OCI-LY1 (cell line): ENCODE data around the gene TUBA4B.

Experiments
- H2AFZ ChIP-seq: fragments of 200-600 bp; sonication (generic), shearing (Covaris generic); 2 replicates; pipeline ENCODE4 v1.6.0; 2014; ENCODE audit warnings: antibody characterized with exemption, mild to moderate bottlenecking, low read length
- H3F3A ChIP-seq: fragments of 200-600 bp; sonication (generic), shearing (Covaris generic); 2 replicates; pipeline ENCODE4 v1.6.0; 2014; ENCODE audit warnings: mild to moderate bottlenecking, antibody characterized with exemption, low read length, moderate library complexity; ENCODE audit not compliant: insufficient read depth
- H3K27ac ChIP-seq: fragments of 200-600 bp; sonication (generic); 2 replicates; pipeline ENCODE4 v1.5.1; 2014; ENCODE audit warnings: low read length, mixed run types, mild to moderate bottlenecking, low read depth; ENCODE audit not compliant: poor library complexity, severe bottlenecking
- H3K27me3 ChIP-seq: fragments of 200-600 bp; sonication (generic); 2 replicates; pipeline ENCODE4 v1.6.0; 2014; ENCODE audit warnings: antibody characterized with exemption, mild to moderate bottlenecking, low read length, moderate library complexity; ENCODE audit not compliant: insufficient read depth
- H3K36me3 ChIP-seq: fragments of 200-600 bp; sonication (generic); 2 replicates; pipeline ENCODE4 v1.6.1; 2014; ENCODE audit warnings: mild to moderate bottlenecking, antibody characterized with exemption, low read length, moderate library complexity, mixed read lengths; ENCODE audit not compliant: insufficient read depth
- H3K4me1 ChIP-seq: fragments of 200-600 bp; sonication (generic); 2 replicates; pipeline ENCODE4 v1.5.1; 2014; ENCODE audit warnings: mild to moderate bottlenecking, low read length, moderate library complexity; ENCODE audit not compliant: insufficient read depth, severe bottlenecking
- H3K4me2 ChIP-seq: fragments of 200-600 bp; sonication (generic), shearing (Covaris generic); 2 replicates; pipeline ENCODE4 v1.6.1; 2014; ENCODE audit warnings: low read length
- H3K4me3 ChIP-seq: fragments of 200-600 bp; sonication (generic); 2 replicates; pipeline ENCODE4 v1.5.1; 2014; ENCODE audit warnings: low read length, low read depth, mild to moderate bottlenecking, mixed read lengths; ENCODE audit not compliant: poor library complexity, severe bottlenecking
- H3K79me2 ChIP-seq: fragments of 200-600 bp; shearing (Covaris generic); 2 replicates; pipeline ENCODE4 v1.6.1; 2016; ENCODE audit warnings: mixed run types, low read length, mixed read lengths; ENCODE audit not compliant: insufficient read depth
- H3K9ac ChIP-seq: fragments of 200-600 bp; sonication (generic), shearing (Covaris generic); 2 replicates; pipeline ENCODE4 v1.6.1; 2014; ENCODE audit warnings: mild to moderate bottlenecking, low read length, mixed read lengths
- H3K9me2 ChIP-seq: fragments of 200-600 bp; sonication (generic), shearing (Covaris generic); 2 replicates; pipeline ENCODE4 v1.6.1; 2014; ENCODE audit warnings: low read depth, mild to moderate bottlenecking, low read length, mixed read lengths
- H3K9me3 ChIP-seq: fragments of 200-600 bp; shearing (Covaris generic); 2 replicates; pipeline ENCODE4 v1.6.1; 2014; ENCODE audit warnings: low read length, mixed read lengths
- H4K20me1 ChIP-seq: fragments of 200-600 bp; sonication (generic), shearing (Covaris generic); 2 replicates; pipeline ENCODE4 v1.6.0; 2016; ENCODE audit warnings: mild to moderate bottlenecking, low read length; ENCODE audit not compliant: insufficient read depth
- CTCF ChIP-seq: fragments of 200-600 bp; sonication (generic), shearing (Covaris generic); IDR thresholded peaks from 2 replicates; pipeline ENCODE4 v1.5.1; 2017; ENCODE audit warnings: mild to moderate bottlenecking, antibody characterized with exemption, low read length, moderate library complexity, mixed read lengths
- EZH2 ChIP-seq: fragments of 200-600 bp; sonication (generic), shearing (Covaris generic); IDR thresholded peaks from 2 replicates; pipeline ENCODE4 v1.8.0; 2017; ENCODE audit warnings: borderline replicate concordance, mixed run types, mild to moderate bottlenecking, antibody characterized with exemption, low read length, moderate library complexity, mixed read lengths

The TUBA4B gene

GRCh38 chr2:219289537-219290361 lies 36.7 kb downstream of the TUBA4B start:
- Histone ChIP-seq H3K9me2 (no peaks in the 10 kb centered on the region), H3K79me2 (no peaks in the 10 kb centered on the region), H3K27me3 (no peaks in the 10 kb centered on the region), H3K36me3 (peaks cover 17% of the 10 kb centered on the region), H4K20me1 (no peaks in the 10 kb centered on the region), H3K9me3 (no peaks in the 10 kb centered on the region), H3K27ac (no peak overlapping the region), H2AFZ (no peak overlapping the region), H3K4me3 (no peak overlapping the region), H3K4me1 (peaks cover 7% of the 10 kb centered on the region), H3F3A (no peaks in the 10 kb centered on the region), H3K4me2 (no peak overlapping the region), H3K9ac (no peak overlapping the region)
- no peak for TF ChIP-seq CTCF
- TF ChIP-seq EZH2, result no peak

GRCh38 chr2:219290381-219291171 lies 37.5 kb downstream of the TUBA4B start:
- Histone ChIP-seq H2AFZ (no peak overlapping the region), H3K4me2 (no peak overlapping the region), H3K79me2 (no peaks in the 10 kb centered on the region), H3K36me3 (peaks cover 9% of the 10 kb centered on the region), H4K20me1 (no peaks in the 10 kb centered on the region), H3K9ac (no peak overlapping the region), H3K4me3 (no peak overlapping the region), H3K27me3 (no peaks in the 10 kb centered on the region), H3K9me2 (no peaks in the 10 kb centered on the region), H3K4me1 (peaks cover 15% of the 10 kb centered on the region), H3K27ac (no peak overlapping the region), H3K9me3 (no peaks in the 10 kb centered on the region), H3F3A (no peaks in the 10 kb centered on the region)
- TF ChIP-seq CTCF (no peak), EZH2 (no peak)

GRCh38 chr2:219291394-219291793 lies 38.4 kb downstream of the TUBA4B start:
- Histone ChIP-seq H3K27ac (no peak overlapping the region), H3K4me3 (no peak overlapping the region), H3K27me3 (no peaks in the 10 kb centered on the region; the same call in 1 of the 2 replicates), H3F3A (no peaks in the 10 kb centered on the region), H3K9me2 (no peaks in the 10 kb centered on the region), H3K4me1 (peaks cover 15% of the 10 kb centered on the region), H3K4me2 (no peak overlapping the region), H2AFZ (no peak overlapping the region), H4K20me1 (no peaks in the 10 kb centered on the region), H3K79me2 (no peaks in the 10 kb centered on the region), H3K36me3 (peaks cover 4% of the 10 kb centered on the region; the same call in 1 of the 2 replicates), H3K9me3 (no peaks in the 10 kb centered on the region), H3K9ac (no peak overlapping the region)
- TF ChIP-seq CTCF (no peak), EZH2 (no peak)
